Astrocyte (in vitro differentiated cells and primary cell): Measurements from ENCODE around the gene FBN1.

Experiments used
- CTCF ChIP-seq: IDR thresholded peaks from 2 replicates; pipeline ENCODE4 v1.5.1; 2011; ENCODE audit warnings: low read depth, mild to moderate bottlenecking, inconsistent platforms, low read length, moderate library complexity; ENCODE audit not compliant: insufficient read depth
- EZH2 ChIP-seq: IDR thresholded peaks from 2 replicates; pipeline ENCODE4 v1.6.1; 2012; ENCODE audit warnings: mild to moderate bottlenecking, low read length, inconsistent platforms; ENCODE audit not compliant: insufficient read depth

- TF ChIP-seq EZH2 (no peak), CTCF (no peak)
Observed at GRCh38 chr15:48650931-48651330, 5.4 kb upstream of the FBN1 start.
